CD4-positive, CD25-positive, alpha-beta regulatory T cell (primary cell): Measurements from ENCODE around the gene IFT25. TPM values are rescaled to one million over a fixed set of nuclear protein-coding genes. Genes with fewer than 3 reads are reported as not detected.
"Not testable (repeated sequence)": the region's sequence is repeated elsewhere in the genome, so short reads cannot be mapped to it uniquely, and the experiment has no call there.

ENCODE experiments used
- ATAC-seq, 2 donors: fragments of 150-1000 bp; cut with Tn5 transposase; one replicate each; pipeline ENCODE4 v1.10.0; 2021; ENCODE audit warnings: low read depth in 2 of 2, moderate number of reproducible peaks in 2 of 2, moderate library complexity in 1 of 2
- DNase-seq, 3 donors: peaks; one replicate each; pipeline versions ENCODE4 v3.0.0 to v3.0.0-alpha.2; 2012 to 2022; ENCODE audit warnings: mixed read lengths in 1 of 3
- H3K27ac ChIP-seq: one replicate; pipeline ENCODE4 v1.7.0; 2013; ENCODE audit warnings: mild to moderate bottlenecking, low read length; ENCODE audit not compliant: insufficient read depth, poor library complexity, severe bottlenecking
- H3K27me3 ChIP-seq: one replicate; pipeline ENCODE4 v1.7.0; 2013; ENCODE audit warnings: low read length; ENCODE audit not compliant: control insufficient read depth, insufficient read depth
- H3K36me3 ChIP-seq: one replicate; pipeline ENCODE4 v1.7.0; 2013; ENCODE audit warnings: mild to moderate bottlenecking, low read length, moderate library complexity; ENCODE audit not compliant: control insufficient read depth, insufficient read depth
- H3K4me1 ChIP-seq: 2 replicates; pipeline ENCODE4 v1.7.0; 2013; ENCODE audit warnings: mild to moderate bottlenecking, low read length; ENCODE audit not compliant: insufficient read depth, control insufficient read depth, poor library complexity, severe bottlenecking
- H3K4me3 ChIP-seq: one replicate; pipeline ENCODE4 v1.7.0; 2013; ENCODE audit warnings: low read depth, mild to moderate bottlenecking, low read length, moderate library complexity
- H3K9me3 ChIP-seq, 2 experiments: 1 replicate in 1 of 2; 2 replicates in 1 of 2; pipeline ENCODE4 v1.7.0; 2013; ENCODE audit warnings: low read length in 2 of 2, mild to moderate bottlenecking in 1 of 2, moderate library complexity in 1 of 2; ENCODE audit not compliant: control insufficient read depth in 2 of 2
- H3K27ac Mint-ChIP-seq, 3 donors: one replicate each; pipeline ENCODE4 v1.8.0; 2020 to 2022; ENCODE audit warnings: mild to moderate bottlenecking in 3 of 3, mixed read lengths in 3 of 3, moderate library complexity in 2 of 3
- H3K27me3 Mint-ChIP-seq: one replicate; pipeline ENCODE4 v1.8.0; 2022; ENCODE audit warnings: mild to moderate bottlenecking, mixed read lengths
- H3K36me3 Mint-ChIP-seq: one replicate; pipeline ENCODE4 v1.8.0; 2020; ENCODE audit warnings: mixed read lengths
- H3K4me1 Mint-ChIP-seq, 4 donors: one replicate each; pipeline ENCODE4 v1.8.0; 2020 to 2022; ENCODE audit warnings: mixed read lengths in 4 of 4, mild to moderate bottlenecking in 1 of 4
- H3K4me3 Mint-ChIP-seq, 4 donors: one replicate each; pipeline ENCODE4 v1.8.0; 2020 to 2022; ENCODE audit warnings: mild to moderate bottlenecking in 4 of 4, mixed read lengths in 4 of 4, moderate library complexity in 3 of 4
- H3K9me3 Mint-ChIP-seq, 7 donors: one replicate each; pipeline ENCODE4 v1.8.0; 2020 to 2022; ENCODE audit warnings: mixed read lengths in 7 of 7, mild to moderate bottlenecking in 3 of 7, moderate library complexity in 2 of 7
- polyA plus RNA-seq, 4 donors: library from polyadenylated mRNA; unstranded; fragments of 300-500 nt; fragmentation: Illumina TruSeq; gene quantifications; one replicate each; pipeline ENCODE4 v1.2.3, GENCODE V29; 2021
- total RNA-seq: library from RNA; stranded (reverse); gene quantifications from one replicate; pipeline ENCODE4 v1.2.3, GENCODE V29; 2022

IFT25 gene
- total and polyA plus RNA-seq, 5 donors from 2014 or later: 23.0 to 74.7 (median 58.9) TPM

- not testable (repeated sequence) for ATAC-seq, H3K9me3 ChIP-seq, H3K27me3 Mint-ChIP-seq, DNase-seq, H3K9me3 Mint-ChIP-seq, H3K27ac ChIP-seq, H3K27me3 ChIP-seq, H3K4me3 ChIP-seq, H3K4me1 ChIP-seq
- Mint-ChIP-seq H3K36me3 (peaks cover 65% of the 10 kb centered on the region), H3K4me1 (peaks cover 24 to 43% (median 26%) of the 10 kb centered on the region in 4 donors), H3K27ac (peak overlapping the region in 1 of 3 donors; percentile 53), H3K4me3 (peak overlapping the region in 1 of 4 donors; percentile 73)
- peaks cover 40% of the 10 kb centered on the region for H3K36me3 ChIP-seq
Measured at GRCh38 chr1:53881853-53882252, 63.6 kb downstream of the IFT25 start.

GRCh38 chr1:53878492-53879105 is 66.9 kb downstream of the IFT25 start:
- Histone ChIP-seq H3K4me1 (no peaks in the 10 kb centered on the region), H3K4me3 (no peak overlapping the region), H3K36me3 (peaks cover 57% of the 10 kb centered on the region), H3K27ac (no peak overlapping the region), H3K9me3 (no peaks in the 10 kb centered on the region), H3K27me3 (no peaks in the 10 kb centered on the region)
- Mint-ChIP-seq H3K4me3 (no peak overlapping the region), H3K27me3 (no peaks in the 10 kb centered on the region), H3K9me3 (peaks cover 0 to 5% (median 0%) of the 10 kb centered on the region in 7 donors), H3K4me1 (peaks cover 6 to 23% (median 17%) of the 10 kb centered on the region in 4 donors), H3K27ac (no peak overlapping the region), H3K36me3 (peaks cover 63% of the 10 kb centered on the region)
- DNase-seq (peak in 2 of 3 donors; percentile 38 to 65), ATAC-seq (no peak)

- H3K9me3 ChIP-seq, H3K9me3 Mint-ChIP-seq, H3K27ac ChIP-seq, H3K27me3 Mint-ChIP-seq, H3K4me3 ChIP-seq, H3K4me1 ChIP-seq, DNase-seq, H3K27me3 ChIP-seq, H3K4me3 Mint-ChIP-seq, ATAC-seq: not testable (repeated sequence)
- H3K4me1 Mint-ChIP-seq: peaks cover 0 to 12% (median 10%) of the 10 kb centered on the region in 4 donors
- H3K36me3 Mint-ChIP-seq: peaks cover 51% of the 10 kb centered on the region
- peak overlapping the region in 1 of 3 donors; percentile 64 for H3K27ac Mint-ChIP-seq
- H3K36me3 ChIP-seq: peaks cover 68% of the 10 kb centered on the region
Measured at GRCh38 chr1:53875150-53875549, 70.3 kb downstream of the IFT25 start.

- Histone ChIP-seq H3K27me3 (no peaks in the 10 kb centered on the region), H3K27ac (no peak overlapping the region), H3K4me1 (no peaks in the 10 kb centered on the region), H3K9me3 (no peaks in the 10 kb centered on the region), H3K4me3 (no peak overlapping the region), H3K36me3 (peaks cover 68% of the 10 kb centered on the region)
- H3K4me1 Mint-ChIP-seq: peaks cover 0 to 2% (median 0%) of the 10 kb centered on the region in 4 donors
- ATAC-seq (no peak), DNase-seq (no peak)
- H3K27me3 Mint-ChIP-seq: no peaks in the 10 kb centered on the region
- H3K4me3 Mint-ChIP-seq: no peak overlapping the region
- H3K36me3 Mint-ChIP-seq: peaks cover 41% of the 10 kb centered on the region
- H3K9me3 Mint-ChIP-seq: no peaks in the 10 kb centered on the region
- H3K27ac Mint-ChIP-seq: peak overlapping the region in 1 of 3 donors; percentile 15
Measured at GRCh38 chr1:53871773-53872484, 73.6 kb downstream of the IFT25 start.

Other genes starting within 250 kb of the IFT25 start
- gene GLIS1, start 206.5 kb downstream of the IFT25 start, total RNA-seq: not detected
- gene GLIS1, start 206.5 kb downstream of the IFT25 start, polyA plus RNA-seq: not detected
- 4.9 TPM for gene NDC1, start 107.4 kb downstream of the IFT25 start, total RNA-seq
- gene NDC1, start 107.4 kb downstream of the IFT25 start, polyA plus RNA-seq: 1 to 10 TPM; 3.3 to 6.4 (median 4.6) TPM
- gene YIPF1, start 55.9 kb downstream of the IFT25 start, total RNA-seq: 16.0 TPM
- 10 to 100 TPM; 35.8 to 51.4 (median 38.8) TPM for gene YIPF1, start 55.9 kb downstream of the IFT25 start, polyA plus RNA-seq
- gene DIO1, start 51.5 kb downstream of the IFT25 start, total RNA-seq: not detected
- gene DIO1, start 51.5 kb downstream of the IFT25 start, polyA plus RNA-seq: under 1 TPM in 1 of 4 donors, not detected in 3; 0.09 TPM
- gene LRRC42, start 651 bp upstream of the IFT25 start, total RNA-seq: 6.9 TPM
- gene LRRC42, start 651 bp upstream of the IFT25 start, polyA plus RNA-seq: 10 to 100 TPM in 1 of 4 donors, 1 to 10 TPM in 3; 7.3 to 11.9 (median 8.4) TPM
- not detected for gene LDLRAD1, start 72.5 kb upstream of the IFT25 start, total RNA-seq
- gene LDLRAD1, start 72.5 kb upstream of the IFT25 start, polyA plus RNA-seq: not detected
- 180 TPM for gene TMEM59, start 107.5 kb upstream of the IFT25 start, total RNA-seq
- 100 to 1,000 TPM; 605 to 863 (median 688) TPM for gene TMEM59, start 107.5 kb upstream of the IFT25 start, polyA plus RNA-seq
- gene TCEANC2, start 107.9 kb upstream of the IFT25 start, total RNA-seq: 8.4 TPM
- gene TCEANC2, start 107.9 kb upstream of the IFT25 start, polyA plus RNA-seq: 1 to 10 TPM; 3.6 to 6.9 (median 6.2) TPM
- gene CDCP2, start 207.3 kb upstream of the IFT25 start, total RNA-seq: 0.15 TPM
- gene CDCP2, start 207.3 kb upstream of the IFT25 start, polyA plus RNA-seq: not detected